Type B pancreatic cell (in vitro differentiated cells): Measurements from ENCODE around the gene RPL7L1. TPM values are rescaled to one million over a fixed set of nuclear protein-coding genes. Genes with fewer than 3 reads are reported as not detected.

Experiments
- DNase-seq: peaks from one replicate; pipeline ENCODE4 v3.0.0; 2021; ENCODE audit warnings: mixed read lengths; ENCODE audit not compliant: unreplicated experiment; ENCODE audit errors: extremely low spot score
- H3K27ac Mint-ChIP-seq: 2 replicates; pipeline ENCODE4 v1.8.0; 2021; ENCODE audit warnings: mild to moderate bottlenecking, mixed read lengths
- H3K27me3 Mint-ChIP-seq: 2 replicates; pipeline ENCODE4 v1.8.0; 2021; ENCODE audit warnings: mixed read lengths
- H3K36me3 Mint-ChIP-seq: 2 replicates; pipeline ENCODE4 v1.8.0; 2021; ENCODE audit warnings: mixed read lengths
- H3K4me1 Mint-ChIP-seq: one replicate; pipeline ENCODE4 v1.8.0; 2021; ENCODE audit warnings: mixed read lengths; ENCODE audit not compliant: unreplicated experiment
- H3K4me3 Mint-ChIP-seq: 2 replicates; pipeline ENCODE4 v1.8.0; 2021; ENCODE audit warnings: mild to moderate bottlenecking, mixed read lengths
- H3K9me3 Mint-ChIP-seq: 2 replicates; pipeline ENCODE4 v1.8.0; 2021; ENCODE audit warnings: mixed read lengths
- total RNA-seq: library from RNA; stranded (reverse); gene quantifications from 2 replicates; pipeline ENCODE4 v1.2.1, GENCODE V29; 2021; ENCODE audit warnings: low replicate concordance
- TF ChIP-seq, protein P1 (sequence below): fragments of 200-600 bp; sonication (generic); conservative IDR thresholded peaks from 2 replicates; pipeline ENCODE4 v1.5.0; 2021; ENCODE audit warnings: antibody characterized with exemption, mild to moderate bottlenecking

The RPL7L1 gene
- total RNA-seq, 1 donor from 2014 or later = 101 TPM

DNA sequence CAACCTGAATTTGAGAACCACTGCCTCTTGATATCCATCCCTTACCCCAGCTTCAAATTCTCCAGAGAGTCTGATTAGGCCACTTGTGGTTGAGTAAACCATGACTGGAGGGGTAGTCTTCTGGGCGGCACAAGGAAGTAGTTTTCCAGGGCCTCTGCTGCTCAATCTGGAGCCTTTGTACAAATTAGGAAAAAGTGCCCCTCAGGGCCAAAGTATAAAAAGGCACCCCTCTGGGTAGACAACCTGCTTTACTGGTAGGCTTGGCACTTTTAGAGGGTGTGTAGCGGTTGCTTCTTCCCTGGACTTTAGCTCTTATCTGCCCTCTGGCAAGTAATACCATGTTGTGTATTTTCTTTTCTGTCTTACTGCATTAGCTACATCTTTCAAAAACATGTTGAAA, 32.9 kb upstream of the RPL7L1 start:
- TF ChIP-seq, protein P1, sequence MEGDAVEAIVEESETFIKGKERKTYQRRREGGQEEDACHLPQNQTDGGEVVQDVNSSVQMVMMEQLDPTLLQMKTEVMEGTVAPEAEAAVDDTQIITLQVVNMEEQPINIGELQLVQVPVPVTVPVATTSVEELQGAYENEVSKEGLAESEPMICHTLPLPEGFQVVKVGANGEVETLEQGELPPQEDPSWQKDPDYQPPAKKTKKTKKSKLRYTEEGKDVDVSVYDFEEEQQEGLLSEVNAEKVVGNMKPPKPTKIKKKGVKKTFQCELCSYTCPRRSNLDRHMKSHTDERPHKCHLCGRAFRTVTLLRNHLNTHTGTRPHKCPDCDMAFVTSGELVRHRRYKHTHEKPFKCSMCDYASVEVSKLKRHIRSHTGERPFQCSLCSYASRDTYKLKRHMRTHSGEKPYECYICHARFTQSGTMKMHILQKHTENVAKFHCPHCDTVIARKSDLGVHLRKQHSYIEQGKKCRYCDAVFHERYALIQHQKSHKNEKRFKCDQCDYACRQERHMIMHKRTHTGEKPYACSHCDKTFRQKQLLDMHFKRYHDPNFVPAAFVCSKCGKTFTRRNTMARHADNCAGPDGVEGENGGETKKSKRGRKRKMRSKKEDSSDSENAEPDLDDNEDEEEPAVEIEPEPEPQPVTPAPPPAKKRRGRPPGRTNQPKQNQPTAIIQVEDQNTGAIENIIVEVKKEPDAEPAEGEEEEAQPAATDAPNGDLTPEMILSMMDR = no peak
- H3K36me3 Mint-ChIP-seq = peaks cover 12% of the 10 kb centered on the region
- H3K9me3 Mint-ChIP-seq = no peaks in the 10 kb centered on the region
- no peak overlapping the region for H3K27ac Mint-ChIP-seq
- no peak overlapping the region for H3K4me3 Mint-ChIP-seq
- no peak for DNase-seq
- H3K27me3 Mint-ChIP-seq = no peaks in the 10 kb centered on the region
- H3K4me1 Mint-ChIP-seq = peaks cover 5% of the 10 kb centered on the region

DNA sequence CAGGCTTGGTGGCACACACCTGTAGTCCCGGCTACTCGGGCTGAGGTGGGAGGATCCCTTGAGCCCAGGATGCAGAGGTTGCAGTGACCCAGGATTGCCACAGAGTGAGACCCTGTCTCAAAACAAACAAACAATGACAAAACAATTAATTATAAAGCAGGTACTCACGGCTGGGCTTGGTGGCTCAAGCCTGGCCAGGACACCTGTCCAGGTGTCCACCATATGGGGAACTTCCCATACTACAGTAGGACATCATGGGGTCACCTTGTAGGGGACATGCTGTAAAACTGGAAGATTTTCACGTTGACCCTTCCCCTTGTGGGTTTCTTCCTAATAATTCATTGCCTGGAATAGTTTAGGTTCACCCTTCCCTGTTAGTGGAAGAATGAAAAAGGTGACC, 30.7 kb upstream of the RPL7L1 start:
- H3K27ac Mint-ChIP-seq = no peak overlapping the region
- DNase-seq = no peak

DNA sequence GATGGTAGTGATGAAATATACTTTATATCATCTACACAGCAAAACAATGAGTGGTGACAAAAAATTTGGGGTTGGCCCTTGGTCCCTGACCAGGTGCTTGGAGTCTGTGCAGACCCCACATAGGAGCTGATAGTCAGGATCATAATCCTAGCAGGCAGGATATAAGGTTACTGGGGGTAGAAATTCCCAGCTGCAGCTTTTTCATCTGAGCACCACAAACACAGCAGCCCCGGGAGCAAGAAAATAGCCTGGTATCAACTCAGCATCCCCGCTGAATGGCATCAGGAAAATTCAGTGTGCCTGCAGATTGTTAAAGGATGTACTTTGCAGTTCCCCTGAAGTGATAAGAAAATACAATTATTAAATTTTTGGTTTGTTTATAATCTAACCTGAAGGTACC, 27.8 kb upstream of the RPL7L1 start:
- Mint-ChIP-seq H3K36me3 (peaks cover 9% of the 10 kb centered on the region), H3K27me3 (no peaks in the 10 kb centered on the region), H3K4me3 (no peak overlapping the region), H3K9me3 (no peaks in the 10 kb centered on the region), H3K27ac (no peak overlapping the region), H3K4me1 (no peaks in the 10 kb centered on the region)
- DNase-seq = no peak
- TF ChIP-seq, protein P1 = no peak

More for the DNA sequence above, 30.7 kb upstream of the RPL7L1 start:
- Mint-ChIP-seq H3K36me3 (peaks cover 9% of the 10 kb centered on the region), H3K4me1 (peaks cover 5% of the 10 kb centered on the region), H3K4me3 (no peak overlapping the region), H3K27me3 (no peaks in the 10 kb centered on the region), H3K9me3 (no peaks in the 10 kb centered on the region)
- TF ChIP-seq, protein P1 = no peak

DNA sequence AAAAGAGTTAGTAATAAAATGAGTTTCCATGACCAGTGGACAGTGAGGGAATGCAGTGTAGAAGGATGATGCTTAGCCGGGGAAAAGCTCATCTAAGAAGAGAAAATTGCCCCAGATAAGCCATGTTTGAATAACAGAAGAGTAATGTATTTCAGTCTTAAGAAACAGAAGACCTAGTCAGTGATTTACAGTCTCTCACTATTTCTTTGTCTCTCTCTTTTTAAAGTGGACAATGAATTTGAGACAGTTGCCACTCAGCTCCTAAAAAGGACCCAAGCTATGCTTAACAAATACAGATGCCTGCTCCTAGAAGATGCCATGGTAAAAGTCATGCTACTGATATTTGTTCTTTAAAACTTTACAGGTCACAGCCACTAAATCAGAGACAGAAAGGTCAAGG, 19.4 kb upstream of the RPL7L1 start:
- Mint-ChIP-seq H3K4me3 (no peak overlapping the region), H3K9me3 (no peaks in the 10 kb centered on the region), H3K27ac (no peak overlapping the region), H3K27me3 (no peaks in the 10 kb centered on the region), H3K4me1 (no peaks in the 10 kb centered on the region), H3K36me3 (peaks cover 14% of the 10 kb centered on the region)
- TF ChIP-seq, protein P1 = no peak
- DNase-seq = no peak

DNA sequence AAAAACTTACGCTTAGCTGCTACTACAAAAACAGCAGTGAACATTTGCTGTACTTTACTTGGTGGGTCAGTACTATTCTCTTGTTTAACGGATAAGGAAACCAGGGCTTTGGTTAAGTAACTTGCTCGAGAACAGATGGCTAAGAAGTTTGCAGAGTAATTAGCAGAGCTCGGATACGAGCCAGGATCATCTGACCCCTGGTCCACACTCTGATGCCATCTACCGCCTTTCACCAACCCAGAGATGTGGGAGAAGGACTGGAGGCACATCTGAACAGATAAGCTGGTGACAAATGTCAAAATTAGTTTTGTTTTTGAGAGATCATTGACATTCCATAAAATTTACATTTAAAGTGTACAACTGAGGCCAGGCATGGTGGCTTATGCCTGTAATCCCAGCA, 18.9 kb upstream of the RPL7L1 start:
- TF ChIP-seq, protein P1 = no peak
- Mint-ChIP-seq H3K4me1 (no peaks in the 10 kb centered on the region), H3K9me3 (no peaks in the 10 kb centered on the region), H3K27ac (no peak overlapping the region), H3K27me3 (no peaks in the 10 kb centered on the region), H3K4me3 (no peak overlapping the region), H3K36me3 (peaks cover 14% of the 10 kb centered on the region)
- DNase-seq = no peak

DNA sequence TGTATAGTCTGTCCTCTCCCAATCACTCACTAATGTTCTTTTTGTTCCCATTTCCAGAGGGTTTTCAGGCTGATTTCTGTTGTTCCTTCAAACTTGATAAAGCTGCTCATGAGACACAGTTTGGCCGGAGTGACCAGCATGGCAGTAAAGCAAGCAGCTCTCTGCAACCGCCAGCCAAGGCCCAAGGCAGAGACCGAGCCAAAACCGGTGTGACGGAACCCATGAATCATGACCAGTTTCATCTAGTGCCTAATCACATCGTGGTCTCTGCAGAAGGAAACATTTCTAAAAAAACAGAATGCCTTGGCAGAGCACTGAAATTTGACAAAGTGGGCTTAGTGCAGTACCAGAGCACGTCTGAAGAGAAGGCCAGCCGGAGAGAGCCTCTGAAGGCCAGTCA, 14.8 kb upstream of the RPL7L1 start:
- no peak overlapping the region for H3K4me3 Mint-ChIP-seq
- H3K4me1 Mint-ChIP-seq = no peaks in the 10 kb centered on the region
- no peak for DNase-seq
- no peak overlapping the region for H3K27ac Mint-ChIP-seq
- TF ChIP-seq, protein P1 = no peak
- no peaks in the 10 kb centered on the region for H3K9me3 Mint-ChIP-seq
- H3K36me3 Mint-ChIP-seq = peaks cover 8% of the 10 kb centered on the region
- no peaks in the 10 kb centered on the region for H3K27me3 Mint-ChIP-seq
